Astrocyte (in vitro differentiated cells and primary cell): ENCODE measurements around the gene OR4A16.

ENCODE experiments used
- EZH2 ChIP-seq: IDR thresholded peaks from 2 replicates; pipeline ENCODE4 v1.6.1; 2012; ENCODE audit warnings: mild to moderate bottlenecking, low read length, inconsistent platforms; ENCODE audit not compliant: insufficient read depth
- TF ChIP-seq, protein P1 (sequence below): IDR thresholded peaks from 2 replicates; pipeline ENCODE4 v1.5.1; 2011; ENCODE audit warnings: low read depth, mild to moderate bottlenecking, inconsistent platforms, low read length, moderate library complexity; ENCODE audit not compliant: insufficient read depth

- TF ChIP-seq, protein P1, sequence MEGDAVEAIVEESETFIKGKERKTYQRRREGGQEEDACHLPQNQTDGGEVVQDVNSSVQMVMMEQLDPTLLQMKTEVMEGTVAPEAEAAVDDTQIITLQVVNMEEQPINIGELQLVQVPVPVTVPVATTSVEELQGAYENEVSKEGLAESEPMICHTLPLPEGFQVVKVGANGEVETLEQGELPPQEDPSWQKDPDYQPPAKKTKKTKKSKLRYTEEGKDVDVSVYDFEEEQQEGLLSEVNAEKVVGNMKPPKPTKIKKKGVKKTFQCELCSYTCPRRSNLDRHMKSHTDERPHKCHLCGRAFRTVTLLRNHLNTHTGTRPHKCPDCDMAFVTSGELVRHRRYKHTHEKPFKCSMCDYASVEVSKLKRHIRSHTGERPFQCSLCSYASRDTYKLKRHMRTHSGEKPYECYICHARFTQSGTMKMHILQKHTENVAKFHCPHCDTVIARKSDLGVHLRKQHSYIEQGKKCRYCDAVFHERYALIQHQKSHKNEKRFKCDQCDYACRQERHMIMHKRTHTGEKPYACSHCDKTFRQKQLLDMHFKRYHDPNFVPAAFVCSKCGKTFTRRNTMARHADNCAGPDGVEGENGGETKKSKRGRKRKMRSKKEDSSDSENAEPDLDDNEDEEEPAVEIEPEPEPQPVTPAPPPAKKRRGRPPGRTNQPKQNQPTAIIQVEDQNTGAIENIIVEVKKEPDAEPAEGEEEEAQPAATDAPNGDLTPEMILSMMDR = no peak
- TF ChIP-seq EZH2 = no peak
These were observed 18.5 kb upstream of the OR4A16 start for GRCh38 chr11:55324500-55324899.
